Measurements from ENCODE around the gene BABAM2. TPM values are rescaled to one million over a fixed set of nuclear protein-coding genes. Genes with fewer than 3 reads are reported as not detected.
A peak's percentile ranks its signal among the peaks of the same experiment; 100 is the strongest.
"Not testable (repeated sequence)": the region's sequence is repeated elsewhere in the genome, so short reads cannot be mapped to it uniquely, and the experiment has no call there.

Gene BABAM2
- total and polyA plus RNA-seq, 9 of the 15 experiments (the other 6 are each of a cell fraction or from before 2014, with no cell fraction given) = 10.9 to 37.4 (median 25.6) TPM

GRCh38 chr2:28334527-28334894 lies 444.0 kb downstream of the BABAM2 start:
- no peak overlapping the region for H3K27ac ChIP-seq (ENCODE audit: extremely low read depth, low read depth, low read length)
- intact Hi-C loops (cut with micrococcal nuclease) = no loop called here
- no peaks in the 10 kb centered on the region for H3K79me2 ChIP-seq (ENCODE audit: control insufficient read depth, insufficient read depth, low read length)
- no TSS peak for BruUV-seq (replicated peaks)
- H3K9me3 ChIP-seq (replicated peaks; ENCODE audit: control insufficient read depth, insufficient read depth, low read depth, low read length) = no peaks in the 10 kb centered on the region
- FAIRE-seq = no peak
- no peaks in the 10 kb centered on the region for H4K20me1 ChIP-seq (replicated peaks; ENCODE audit: control insufficient read depth, insufficient read depth, low read length)
- no peak; the same call in 2 of the 3 replicates for ATAC-seq
- no peaks in the 10 kb centered on the region for H3K36me3 ChIP-seq (ENCODE audit: control insufficient read depth, insufficient read depth, low read length)
- in situ Hi-C loops (cut with MboI) = no loop called here
- H3K4me1 ChIP-seq (replicated peaks in 1 of 2; ENCODE audit: control insufficient read depth in 2 of 2, insufficient read depth in 2 of 2, low read length in 2 of 2) = peaks cover 0 to 8% of the 10 kb centered on the region in 2 experiments; a peak in 2 of 5 replicates
- no peak for DNase-seq (ENCODE audit: extremely low read depth in 1 of 4, low spot score in 3 of 4)
- ChIA-PET POLR2A (interaction anchor here (0.5 to 1.6 kb wide), 5 partner anchors 11 to 645 kb away, joined by 3 to 8 read pairs (median 4); no protein-coding TSS in a partner anchor), CTCF (ENCODE audit: low intra/inter-chr PET ratio) (no interaction called here)
- no peaks in the 10 kb centered on the region; a peak in 1 of 5 replicates for H3K27me3 ChIP-seq (ENCODE audit: control insufficient read depth in 2 of 2, insufficient read depth in 2 of 2, low read length in 2 of 2)
- H3K9ac ChIP-seq (ENCODE audit: insufficient read depth in 1 of 2, low read depth in 2 of 2, low read length in 2 of 2) = peak overlapping the region in 1 of 2 experiments; percentile 70; a peak in 2 of 4 replicates
- H3K4me2 ChIP-seq (ENCODE audit: insufficient read depth, low read length) = no peak overlapping the region
- H2AFZ ChIP-seq (ENCODE audit: low read depth, low read length) = no peak overlapping the region
- WGBS (ENCODE audit: insufficient coverage, low coverage, missing lambda C conversion rate) = 54% methylated on average over 7 of the region's 8 CpGs
- no peak overlapping the region for H3K4me3 ChIP-seq
- no peaks in the 10 kb centered on the region for H3K9me1 ChIP-seq (ENCODE audit: control insufficient read depth, insufficient read depth, low read length)
- TF ChIP-seq ZNF512 (tag; IDR thresholded peaks at IDR 0.05) (no peak), CTBP1 (IDR thresholded peaks at IDR 0.05; ENCODE audit: borderline replicate concordance) (no peak)

GRCh38 chr2:28335265-28335664 lies 444.7 kb downstream of the BABAM2 start:
- H3K9me1 ChIP-seq (ENCODE audit: control insufficient read depth, insufficient read depth, low read length); H3K4me2 ChIP-seq (ENCODE audit: insufficient read depth, low read length); H3K27ac ChIP-seq (ENCODE audit: extremely low read depth, low read depth, low read length); H3K4me3 ChIP-seq; H4K20me1 ChIP-seq (replicated peaks; ENCODE audit: control insufficient read depth, insufficient read depth, low read length); H2AFZ ChIP-seq (ENCODE audit: low read depth, low read length); ATAC-seq; DNase-seq (ENCODE audit: extremely low read depth in 1 of 4, low spot score in 3 of 4); H3K79me2 ChIP-seq (ENCODE audit: control insufficient read depth, insufficient read depth, low read length); H3K4me1 ChIP-seq (replicated peaks in 1 of 2; ENCODE audit: control insufficient read depth in 2 of 2, insufficient read depth in 2 of 2, low read length in 2 of 2); H3K9ac ChIP-seq (ENCODE audit: insufficient read depth in 1 of 2, low read depth in 2 of 2, low read length in 2 of 2); in situ Hi-C loops (cut with MboI); CTCF ChIA-PET (ENCODE audit: low intra/inter-chr PET ratio); H3K36me3 ChIP-seq (ENCODE audit: control insufficient read depth, insufficient read depth, low read length); BruUV-seq (replicated peaks); H3K9me3 ChIP-seq (replicated peaks; ENCODE audit: control insufficient read depth, insufficient read depth, low read depth, low read length); intact Hi-C loops (cut with micrococcal nuclease); FAIRE-seq; H3K27me3 ChIP-seq (ENCODE audit: control insufficient read depth in 2 of 2, insufficient read depth in 2 of 2, low read length in 2 of 2): not testable (repeated sequence)
- 68% methylated on average over 9 of the region's 11 CpGs for WGBS (ENCODE audit: insufficient coverage, low coverage, missing lambda C conversion rate)
- POLR2A ChIA-PET = interaction anchor here (1.3 kb wide), 1 partner anchor 32 kb away, joined by 4 read pairs; no protein-coding TSS in a partner anchor
